Glutamatergic neuron (in vitro differentiated cells): ENCODE results near the gene CISD1. TPM values are rescaled to one million over a fixed set of nuclear protein-coding genes. Genes with fewer than 3 reads are reported as not detected.

Experiments used
- DNase-seq: peaks from one replicate; pipeline ENCODE4 v3.0.0; 2022
- H3K27ac Mint-ChIP-seq: one replicate; pipeline ENCODE4 v1.8.0; 2020; ENCODE audit warnings: mild to moderate bottlenecking, mixed read lengths, inconsistent platforms; ENCODE audit not compliant: unreplicated experiment
- H3K27me3 Mint-ChIP-seq: one replicate; pipeline ENCODE4 v1.8.0; 2020; ENCODE audit warnings: mild to moderate bottlenecking, moderate library complexity, mixed read lengths, inconsistent platforms; ENCODE audit not compliant: unreplicated experiment
- H3K36me3 Mint-ChIP-seq: one replicate; pipeline ENCODE4 v1.8.0; 2020; ENCODE audit warnings: mild to moderate bottlenecking, mixed read lengths, inconsistent platforms; ENCODE audit not compliant: unreplicated experiment
- H3K4me1 Mint-ChIP-seq: one replicate; pipeline ENCODE4 v1.8.0; 2020; ENCODE audit warnings: mild to moderate bottlenecking, low read depth, mixed read lengths, inconsistent platforms; ENCODE audit not compliant: unreplicated experiment
- H3K4me3 Mint-ChIP-seq: one replicate; pipeline ENCODE4 v1.8.0; 2020; ENCODE audit warnings: mild to moderate bottlenecking, mixed read lengths, inconsistent platforms; ENCODE audit not compliant: unreplicated experiment
- H3K9me3 Mint-ChIP-seq: one replicate; pipeline ENCODE4 v1.8.0; 2020; ENCODE audit warnings: mild to moderate bottlenecking, moderate library complexity, mixed read lengths, inconsistent platforms; ENCODE audit not compliant: unreplicated experiment
- CTCF ChIP-seq: fragments of 200-600 bp; sonication (generic); IDR thresholded peaks from one replicate; pipeline ENCODE4 v1.5.0; 2021; ENCODE audit not compliant: partially characterized antibody, unreplicated experiment
- total RNA-seq: library from RNA; stranded (reverse); fragmentation: NEBNext Ultra II Directional; extraction: Animal tissue kit (Norgen Biotek cat#: 25700); gene quantifications from one replicate; pipeline ENCODE4 v1.2.1, GENCODE V29; 2021; ENCODE audit not compliant: unreplicated experiment

The CISD1 gene
- total RNA-seq, 1 donor from 2014 or later: 29.3 TPM

GRCh38 chr10:58262766-58263165 lies 6.2 kb upstream of the CISD1 start:
- Mint-ChIP-seq H3K9me3 (peaks cover 6% of the 10 kb centered on the region), H3K4me3 (no peak overlapping the region), H3K36me3 (no peaks in the 10 kb centered on the region), H3K4me1 (peaks cover 6% of the 10 kb centered on the region), H3K27me3 (peaks cover 8% of the 10 kb centered on the region), H3K27ac (no peak overlapping the region)
- no peak for DNase-seq
- TF ChIP-seq CTCF: no peak

- peak overlapping the region; percentile 33 for H3K27ac Mint-ChIP-seq
Measured at GRCh38 chr10:58264780-58265179, 4.2 kb upstream of the CISD1 start.

GRCh38 chr10:58265249-58265648 lies 3.7 kb upstream of the CISD1 start:
- Mint-ChIP-seq H3K36me3 (peaks cover 5% of the 10 kb centered on the region), H3K9me3 (peaks cover 10% of the 10 kb centered on the region), H3K27ac (peak overlapping the region; percentile 22), H3K27me3 (peaks cover 9% of the 10 kb centered on the region), H3K4me1 (peaks cover 6% of the 10 kb centered on the region), H3K4me3 (peak overlapping the region; percentile 80)
- no peak for TF ChIP-seq CTCF
- no peak for DNase-seq

More at GRCh38 chr10:58264780-58265179, 4.2 kb upstream of the CISD1 start:
- H3K4me1 Mint-ChIP-seq: peaks cover 6% of the 10 kb centered on the region
- peaks cover 9% of the 10 kb centered on the region for H3K27me3 Mint-ChIP-seq
- H3K4me3 Mint-ChIP-seq: peak overlapping the region; percentile 80
- TF ChIP-seq CTCF: no peak
- H3K9me3 Mint-ChIP-seq: peaks cover 10% of the 10 kb centered on the region
- H3K36me3 Mint-ChIP-seq: peaks cover 5% of the 10 kb centered on the region
- DNase-seq: no peak

- DNase-seq: no peak
- Mint-ChIP-seq H3K36me3 (peaks cover 5% of the 10 kb centered on the region), H3K27me3 (peaks cover 9% of the 10 kb centered on the region), H3K4me1 (peaks cover 8% of the 10 kb centered on the region), H3K9me3 (peaks cover 10% of the 10 kb centered on the region), H3K4me3 (peak overlapping the region; percentile 98), H3K27ac (peak overlapping the region; percentile 89)
- TF ChIP-seq CTCF: no peak
Measured at GRCh38 chr10:58266003-58266825, 2.7 kb upstream of the CISD1 start.
